ENCODE data around the gene RNF10. TPM values are rescaled to one million over a fixed set of nuclear protein-coding genes. Genes with fewer than 3 reads are reported as not detected.

RNF10 gene
- total RNA-seq, 2 donors from 2014 or later: 241 to 279 TPM

DNA sequence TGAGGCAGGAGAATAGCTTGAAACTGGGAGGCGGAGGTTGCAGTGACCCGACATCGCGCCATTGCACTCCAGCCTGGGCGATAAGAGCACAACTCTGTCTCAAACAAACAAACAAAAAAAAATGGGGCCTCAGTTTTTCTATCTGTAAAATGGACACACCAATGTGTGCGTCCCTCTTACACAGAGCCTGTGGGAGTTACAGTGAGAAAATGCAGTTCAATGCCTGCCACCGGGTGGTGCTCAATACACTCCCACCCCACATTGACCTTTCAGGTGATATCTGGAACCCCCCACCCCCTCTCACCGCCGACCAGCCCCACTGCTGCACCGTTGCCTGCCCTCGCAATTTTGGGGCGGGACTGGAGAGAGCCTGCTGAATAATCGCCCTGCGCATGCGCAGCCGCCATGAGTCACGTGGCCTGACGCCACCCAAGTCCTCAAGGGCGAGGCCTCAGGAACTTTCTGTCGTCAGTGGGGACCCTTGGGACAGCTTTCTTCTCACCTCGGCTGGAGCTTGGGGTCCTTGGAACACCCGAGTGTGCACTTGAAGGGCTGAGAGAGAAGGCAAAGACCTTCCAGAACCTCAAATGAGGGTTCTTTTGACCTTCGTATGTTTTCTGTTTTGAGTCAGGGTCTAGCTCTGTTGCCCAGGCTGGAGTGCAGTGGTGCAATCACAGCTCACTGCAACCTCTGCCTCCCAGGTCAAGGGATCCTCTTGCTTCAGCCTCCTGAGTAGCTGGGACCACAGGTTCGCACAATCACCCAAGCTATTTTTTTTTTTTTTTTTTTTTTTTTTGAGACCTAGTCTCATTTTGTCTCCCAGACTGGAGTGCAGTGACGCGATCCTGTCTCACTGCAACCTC, 91.6 kb downstream of the RNF10 start:
- Mint-ChIP-seq H3K36me3 (no peaks in the 10 kb centered on the region), H3K9me3 (no peaks in the 10 kb centered on the region), H3K27me3 (peaks cover 9 to 10% of the 10 kb centered on the region in 2 donors), H3K4me3 (no peak overlapping the region), H3K27ac (no peak overlapping the region), H3K4me1 (ENCODE audit: low read depth in 2 of 2) (no peaks in the 10 kb centered on the region)
- ATAC-seq (peak in 1 of 2 donors; percentile 40), DNase-seq (ENCODE audit: low spot score) (no peak)

Other genes with a start within 250 kb of the RNF10 start
- 1,000 to 10,000 TPM; 6,345 to 8,722 TPM for gene RNU4-2, start 242.5 kb upstream of the RNF10 start, total RNA-seq
- gene RNU4-1, start 241.1 kb upstream of the RNF10 start, total RNA-seq: 1,000 to 10,000 TPM; 1,386 to 2,161 TPM
- gene SIRT4, start 232.0 kb upstream of the RNF10 start, total RNA-seq: 1 to 10 TPM; 2.4 to 2.6 TPM
- not detected for gene PLA2G1B, start 206.6 kb upstream of the RNF10 start, total RNA-seq
- not detected for gene MSI1, start 165.2 kb upstream of the RNF10 start, total RNA-seq
- 100 to 1,000 TPM; 320 to 343 TPM for gene COX6A1, start 96.2 kb upstream of the RNF10 start, total RNA-seq
- gene TRIAP1, start 88.0 kb upstream of the RNF10 start, total RNA-seq: 10 to 100 TPM; 28.9 to 36.2 TPM
- gene GATC, start 87.9 kb upstream of the RNF10 start, total RNA-seq: 10 to 100 TPM; 28.2 to 31.8 TPM
- 100 to 1,000 TPM; 246 to 331 TPM for gene SRSF9, start 64.6 kb upstream of the RNF10 start, total RNA-seq
- gene DYNLL1, start 38.2 kb upstream of the RNF10 start, total RNA-seq: 100 to 1,000 TPM; 207 to 267 TPM
- 10 to 100 TPM; 27.5 to 27.9 TPM for gene COQ5, start 5.2 kb upstream of the RNF10 start, total RNA-seq
- gene POP5, start 47.0 kb downstream of the RNF10 start, total RNA-seq: 10 to 100 TPM; 51.2 to 69.4 TPM
- under 1 TPM in 1 of 2 donors, not detected in 1; 0.24 TPM for gene CABP1, start 106.3 kb downstream of the RNF10 start, total RNA-seq
- gene MLEC, start 152.8 kb downstream of the RNF10 start, total RNA-seq: 100 to 1,000 TPM; 115 to 158 TPM
- 10 to 100 TPM; 15.6 to 28.1 TPM for gene UNC119B, start 176.1 kb downstream of the RNF10 start, total RNA-seq
- 10 to 100 TPM; 12.8 to 13.9 TPM for gene ACADS, start 191.5 kb downstream of the RNF10 start, total RNA-seq